Neural cell (in vitro differentiated cells): ENCODE data around the gene THUMPD3.

Experiments used
- CTCF ChIP-seq: fragments of 450-650 bp; IDR thresholded peaks from 2 replicates; pipeline ENCODE4 v1.5.1; 2014; ENCODE audit warnings: antibody characterized with exemption, mild to moderate bottlenecking, moderate library complexity; ENCODE audit not compliant: poor library complexity, severe bottlenecking
- EP300 ChIP-seq: fragments of 450-650 bp; conservative IDR thresholded peaks from 2 replicates; pipeline ENCODE4 v1.6.1; 2014; ENCODE audit warnings: antibody characterized with exemption, mild to moderate bottlenecking, moderate library complexity; ENCODE audit not compliant: poor library complexity, severe bottlenecking
- EZH2 ChIP-seq: fragments of 200-600, 300-800 bp; shearing (Covaris generic), sonication (generic); IDR thresholded peaks from 2 replicates; pipeline ENCODE4 v1.6.1; 2014; ENCODE audit warnings: antibody characterized with exemption, low read length, borderline replicate concordance, mild to moderate bottlenecking; ENCODE audit not compliant: insufficient read depth, poor library complexity, severe bottlenecking
- MXI1 ChIP-seq: fragments of 450-650 bp; conservative IDR thresholded peaks from 2 replicates; pipeline ENCODE4 v1.6.1; 2014; ENCODE audit warnings: antibody characterized with exemption, mild to moderate bottlenecking; ENCODE audit not compliant: poor library complexity, severe bottlenecking
- POLR2AphosphoS5 ChIP-seq: IDR thresholded peaks from 2 replicates; pipeline ENCODE4 v1.6.1; 2012
- RAD21 ChIP-seq: fragments of 450-650 bp; conservative IDR thresholded peaks from 2 replicates; pipeline ENCODE4 v1.6.1; 2014; ENCODE audit warnings: antibody characterized with exemption, mild to moderate bottlenecking, moderate library complexity
- REST ChIP-seq: IDR thresholded peaks from 2 replicates; pipeline ENCODE4 v1.6.1; 2012; ENCODE audit warnings: borderline replicate concordance

GRCh38 chr3:9390265-9390888 lies 27.5 kb downstream of the THUMPD3 start:
- no peak for TF ChIP-seq CTCF
- TF ChIP-seq EP300 = no peak
- TF ChIP-seq EZH2 = no peak
- no peak for TF ChIP-seq POLR2AphosphoS5
- no peak for TF ChIP-seq REST
- TF ChIP-seq RAD21 = no peak
- no peak for TF ChIP-seq MXI1
